HG03571 (cell line): ENCODE results near the gene TRANK1.

ENCODE experiments used
- ATAC-seq: cut with Tn5 transposase; IDR thresholded peaks from one replicate; pipeline ENCODE4 v1.9.1; 2021; ENCODE audit not compliant: unreplicated experiment

TRANK1 gene

DNA sequence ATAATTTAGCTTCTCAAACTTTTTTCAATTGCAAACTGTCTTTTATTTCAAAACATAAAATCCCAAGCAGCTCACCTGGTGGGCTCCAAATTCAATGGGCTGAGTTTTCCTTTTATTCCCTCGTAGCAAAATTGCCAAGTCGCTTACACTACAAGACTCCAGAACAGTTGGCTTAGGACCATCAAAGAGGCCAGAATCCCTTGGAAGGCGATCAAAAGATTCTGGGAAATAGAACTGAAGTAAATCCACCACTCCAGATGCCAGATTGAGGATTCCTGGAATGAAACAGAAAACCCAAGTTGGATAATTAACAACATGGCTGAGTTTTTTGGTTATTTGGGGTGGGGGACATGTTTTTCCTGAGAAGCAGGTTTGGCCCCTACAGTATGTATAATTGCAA, 92.8 kb downstream of the TRANK1 start:
- no peak for ATAC-seq

- ATAC-seq = no peak
Measured at GRCh38 chr3:36850743-36851142, 94.1 kb downstream of the TRANK1 start.

DNA sequence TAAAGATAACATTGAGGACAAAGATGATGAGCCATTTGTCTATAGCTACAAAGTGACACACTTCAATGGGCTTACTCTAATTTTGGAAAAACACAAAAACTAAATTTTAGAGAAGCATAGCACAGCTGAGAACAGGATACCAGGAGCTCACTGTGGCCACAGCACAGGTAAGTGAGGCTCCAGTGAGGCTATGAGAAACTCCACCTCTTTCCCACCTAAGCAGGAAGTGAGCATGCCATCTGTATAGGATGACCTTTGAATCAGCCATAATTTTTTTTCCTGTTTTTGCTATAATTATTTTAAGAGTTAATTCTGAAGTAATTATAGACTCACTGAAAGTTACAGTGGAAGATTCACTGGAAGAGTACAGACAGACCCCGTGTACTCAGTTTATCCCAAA, 98.4 kb downstream of the TRANK1 start:
- no peak for ATAC-seq

GRCh38 chr3:36843065-36844051, 101.5 kb downstream of the TRANK1 start:
- ATAC-seq = peak; percentile 90

GRCh38 chr3:36842275-36842674, 102.6 kb downstream of the TRANK1 start:
- ATAC-seq = no peak

DNA sequence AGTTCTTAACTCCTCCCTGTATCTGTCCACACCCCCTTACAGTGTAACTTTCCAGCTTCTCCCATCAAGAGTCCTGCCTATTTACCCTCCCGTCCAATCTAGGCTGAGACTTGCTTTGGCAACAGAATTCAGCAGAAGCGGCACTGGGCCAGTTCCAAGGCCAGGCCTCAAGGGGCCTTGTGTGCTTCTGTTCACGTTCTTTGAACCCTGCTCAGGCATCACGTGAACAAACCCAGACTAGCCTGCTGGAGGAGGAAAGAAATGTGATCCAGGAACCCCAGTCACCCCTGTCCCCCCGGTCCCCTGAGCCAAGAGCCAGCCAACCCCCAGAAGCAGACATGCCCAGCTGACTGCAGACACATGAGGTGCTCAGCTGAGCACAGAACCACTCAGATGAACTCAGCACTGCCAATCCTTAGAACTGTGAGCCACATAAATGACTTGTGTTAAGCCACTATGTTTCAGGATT, 104.4 kb downstream of the TRANK1 start:
- no peak for ATAC-seq

- ATAC-seq = no peak
Measured at GRCh38 chr3:36837089-36837488, 107.8 kb downstream of the TRANK1 start.

- no peak for ATAC-seq
Measured at GRCh38 chr3:36833160-36833814, 111.6 kb downstream of the TRANK1 start.

- no peak for ATAC-seq
Measured at GRCh38 chr3:36832406-36832805, 112.4 kb downstream of the TRANK1 start.

DNA sequence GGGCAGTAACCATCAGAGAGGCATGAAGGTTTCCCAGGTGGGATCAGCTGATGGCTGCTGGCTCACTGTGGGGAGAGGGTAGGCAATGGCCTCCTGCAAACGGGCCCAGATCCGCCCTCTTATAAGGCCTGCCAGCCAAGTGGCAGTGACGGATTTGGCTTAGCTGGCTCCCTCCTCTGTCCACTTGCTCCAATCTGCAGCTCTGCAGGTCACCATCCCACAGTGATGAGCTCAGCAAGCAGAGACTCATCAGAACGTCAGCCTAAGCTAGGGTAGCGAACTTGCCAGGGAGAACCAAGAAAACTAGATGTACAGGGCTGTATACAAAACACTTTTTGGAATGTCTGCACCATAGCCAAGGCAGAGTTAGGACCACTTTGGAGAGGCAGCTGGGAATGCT, 117.7 kb downstream of the TRANK1 start:
- ATAC-seq = no peak

- no peak for ATAC-seq
Measured at GRCh38 chr3:36826240-36826639, 118.6 kb downstream of the TRANK1 start.

- ATAC-seq = no peak
Measured at GRCh38 chr3:36824443-36824842, 120.4 kb downstream of the TRANK1 start.

- no peak for ATAC-seq
Measured at GRCh38 chr3:36823806-36824205, 121.0 kb downstream of the TRANK1 start.

- no peak for ATAC-seq
Measured at GRCh38 chr3:36820083-36820482, 124.8 kb downstream of the TRANK1 start.

GRCh38 chr3:36817806-36818533, 126.9 kb downstream of the TRANK1 start:
- no peak for ATAC-seq

- ATAC-seq = no peak
Measured at GRCh38 chr3:36815375-36815774, 129.5 kb downstream of the TRANK1 start.

GRCh38 chr3:36814776-36815175, 130.1 kb downstream of the TRANK1 start:
- no peak for ATAC-seq

- ATAC-seq = no peak
Measured at GRCh38 chr3:36814066-36814717, 130.7 kb downstream of the TRANK1 start.

DNA sequence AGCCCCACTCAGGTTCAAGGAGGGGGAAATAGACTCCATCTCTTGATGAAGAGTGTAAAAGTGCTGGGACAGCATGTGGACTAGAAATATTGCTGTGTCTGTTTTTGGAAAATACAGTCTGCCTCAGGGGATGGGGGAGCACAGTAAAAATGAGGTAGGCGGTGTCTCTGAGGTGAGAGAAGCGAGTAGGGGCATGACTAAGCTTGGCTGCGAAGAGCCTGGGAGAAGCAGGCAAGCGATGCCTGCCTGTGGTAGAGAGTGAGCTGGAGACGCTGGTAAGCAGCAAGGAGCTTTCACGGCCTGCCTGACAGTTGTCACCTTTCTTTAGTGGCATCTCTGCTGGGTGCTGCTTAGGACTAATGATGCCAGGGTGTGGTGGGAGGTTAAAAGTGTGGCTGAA, 131.5 kb downstream of the TRANK1 start:
- ATAC-seq = no peak

- ATAC-seq = no peak
Measured at GRCh38 chr3:36812240-36812639, 132.6 kb downstream of the TRANK1 start.

GRCh38 chr3:36811768-36812167, 133.1 kb downstream of the TRANK1 start:
- no peak for ATAC-seq
